GM18520 (cell line): ENCODE measurements around the gene FOXG1.

Source experiments
- ATAC-seq: cut with Tn5 transposase; IDR thresholded peaks from one replicate; pipeline ENCODE4 v1.9.1; 2021; ENCODE audit not compliant: unreplicated experiment

Gene FOXG1

DNA sequence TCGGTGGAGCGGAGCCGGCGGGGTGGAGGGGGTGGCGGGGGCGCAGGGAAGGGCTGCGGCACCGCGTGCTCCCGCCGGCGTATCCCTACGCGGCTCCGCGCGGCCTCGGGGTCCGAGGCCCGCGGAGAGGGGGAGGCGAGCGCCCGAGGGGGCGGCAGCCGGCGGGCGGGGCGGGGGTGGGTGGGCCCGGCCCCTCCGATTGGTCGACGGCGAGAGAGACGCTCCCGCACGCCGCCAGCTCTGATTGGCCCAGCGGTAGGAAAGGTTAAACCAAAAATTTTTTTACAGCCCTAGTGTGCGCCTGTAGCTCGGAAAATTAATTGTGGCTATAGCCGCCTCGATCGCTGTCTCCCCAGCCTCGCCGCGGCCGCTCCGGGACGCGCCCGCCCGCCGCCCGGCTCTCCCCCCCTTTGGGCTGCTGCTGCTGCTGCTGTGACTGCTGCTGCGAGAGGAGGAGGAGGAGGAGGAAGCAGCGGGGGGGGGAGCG lies at the start of gene FOXG1:
FOXG1 (plus strand) TSS at position 319 of the 487 bp plus-strand sequence. CDS start 493 bp downstream, outside the sequence.
- no peak for ATAC-seq

DNA sequence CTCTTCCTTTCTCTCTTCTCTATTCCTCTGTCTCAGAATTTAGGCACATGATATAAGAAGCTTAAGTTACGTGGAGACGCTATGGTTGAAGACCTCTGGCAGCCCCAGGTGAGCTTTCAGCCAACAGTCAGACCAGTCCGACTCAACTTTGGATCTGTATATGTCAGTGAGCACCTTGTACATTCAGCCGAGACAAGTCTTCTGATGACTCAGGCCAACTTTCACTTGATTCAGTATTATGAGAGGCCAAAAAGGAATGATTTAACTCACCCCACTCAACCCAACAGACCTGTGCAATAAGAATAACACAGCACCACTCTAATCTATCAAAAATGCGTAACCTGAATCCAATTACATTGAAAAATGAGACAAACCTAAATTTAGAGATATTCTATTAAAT lies 47.5 kb upstream of the FOXG1 start:
- no peak for ATAC-seq

DNA sequence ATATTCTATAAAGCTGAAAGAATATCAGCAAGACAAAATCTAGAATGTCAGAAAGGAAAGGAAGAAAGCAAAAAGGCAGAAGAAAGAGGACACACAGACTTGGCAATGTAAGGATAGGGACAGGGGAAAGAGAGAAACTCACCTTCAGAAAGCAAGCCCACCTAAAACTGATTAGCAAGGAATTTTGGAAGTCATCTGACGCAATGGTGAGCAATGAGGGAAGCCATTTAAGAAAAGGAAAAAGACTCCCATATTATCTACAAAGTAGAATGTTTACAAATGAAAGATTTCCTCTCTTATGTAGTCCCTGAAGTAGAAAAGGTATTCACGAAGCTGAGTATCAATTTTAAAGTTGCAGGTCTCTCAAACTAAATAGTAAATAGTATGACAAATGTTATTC lies 35.2 kb upstream of the FOXG1 start:
- no peak for ATAC-seq

DNA sequence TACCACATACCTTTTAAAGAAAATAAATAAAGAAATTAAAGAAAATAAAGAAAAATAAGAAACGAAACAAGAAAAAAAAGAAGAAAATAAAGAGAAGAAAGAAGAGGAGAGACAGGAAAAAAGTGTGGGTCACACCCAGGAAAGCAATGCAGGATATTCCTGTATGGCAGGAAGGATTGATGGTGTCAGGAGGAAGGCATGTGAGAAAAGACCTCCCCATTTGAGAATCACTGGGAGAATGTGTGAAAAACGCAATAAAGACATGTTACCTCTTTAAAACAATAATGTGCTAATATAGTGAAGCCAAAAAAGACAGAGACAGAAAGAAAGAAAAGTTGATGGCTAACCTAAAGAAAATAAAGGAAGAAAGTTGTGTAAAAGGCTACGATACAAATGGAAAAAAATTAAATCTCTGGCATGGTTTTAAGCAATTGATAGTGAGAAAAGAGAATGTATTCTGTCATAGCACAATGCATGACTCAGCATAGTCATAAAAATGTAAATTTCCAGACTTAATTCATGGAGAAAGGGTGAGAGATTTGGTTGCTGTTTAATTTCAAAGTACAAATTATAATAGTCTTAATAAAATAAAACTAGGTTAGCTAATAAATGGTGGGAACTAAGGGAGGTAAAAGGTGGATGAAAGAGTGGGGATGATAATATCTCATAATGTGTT lies 24.3 kb upstream of the FOXG1 start:
- ATAC-seq, result no peak

DNA sequence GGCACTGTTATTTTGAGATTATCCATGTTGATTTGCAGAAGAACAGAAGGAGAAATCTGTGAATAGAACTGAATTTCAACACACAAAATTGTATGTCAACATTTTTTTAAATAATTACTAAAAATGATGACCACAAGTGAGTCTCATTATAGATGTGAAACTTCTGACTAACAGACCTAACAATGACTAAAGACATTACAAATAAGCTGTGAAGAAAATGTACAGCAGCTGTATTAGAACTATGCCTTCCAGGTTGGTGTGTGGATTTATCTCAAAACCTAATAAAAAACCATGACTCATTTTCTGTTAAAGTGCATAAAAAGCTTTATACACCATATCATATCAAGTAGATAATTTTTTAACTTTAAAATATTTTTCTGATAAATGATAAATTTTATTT lies 22.5 kb upstream of the FOXG1 start:
- no peak for ATAC-seq

DNA sequence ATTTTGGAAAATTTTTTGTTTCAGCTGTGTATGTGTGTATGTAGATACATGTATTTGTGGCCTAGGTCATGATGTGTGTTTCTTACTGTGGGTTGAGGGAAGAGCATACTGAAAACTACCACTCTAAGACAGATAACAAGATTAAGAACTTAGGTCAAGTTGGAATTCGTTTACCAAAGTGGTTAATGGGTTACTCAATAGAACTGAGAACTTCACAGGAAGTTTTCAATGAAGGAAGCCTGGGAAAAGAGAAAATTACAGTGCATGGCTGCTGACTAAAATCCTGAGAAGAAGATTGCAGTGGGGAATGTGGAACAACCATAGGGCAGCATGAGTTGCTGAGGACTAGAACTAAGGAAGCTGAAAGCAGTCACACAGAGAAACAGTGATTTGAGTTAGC lies 21.4 kb upstream of the FOXG1 start:
- no peak for ATAC-seq

DNA sequence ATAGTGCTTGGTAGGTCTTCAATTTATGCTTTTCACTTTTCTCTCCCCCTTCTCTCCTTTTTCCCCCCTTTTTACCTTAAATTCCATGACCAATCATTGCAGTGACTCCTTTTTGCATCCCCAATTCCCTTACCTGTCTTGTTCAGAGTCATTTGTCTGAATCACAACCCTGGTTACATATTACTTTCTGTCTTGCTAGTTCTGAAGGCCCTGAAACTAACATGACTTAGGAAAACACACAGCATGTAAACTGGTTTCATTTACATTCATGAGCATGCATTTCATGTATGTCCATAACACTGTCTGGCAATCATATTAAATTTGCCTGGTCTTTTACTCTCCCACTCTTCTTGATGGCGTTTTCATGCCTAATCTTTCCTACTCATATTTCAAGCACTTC lies 20.3 kb upstream of the FOXG1 start:
- no peak for ATAC-seq

DNA sequence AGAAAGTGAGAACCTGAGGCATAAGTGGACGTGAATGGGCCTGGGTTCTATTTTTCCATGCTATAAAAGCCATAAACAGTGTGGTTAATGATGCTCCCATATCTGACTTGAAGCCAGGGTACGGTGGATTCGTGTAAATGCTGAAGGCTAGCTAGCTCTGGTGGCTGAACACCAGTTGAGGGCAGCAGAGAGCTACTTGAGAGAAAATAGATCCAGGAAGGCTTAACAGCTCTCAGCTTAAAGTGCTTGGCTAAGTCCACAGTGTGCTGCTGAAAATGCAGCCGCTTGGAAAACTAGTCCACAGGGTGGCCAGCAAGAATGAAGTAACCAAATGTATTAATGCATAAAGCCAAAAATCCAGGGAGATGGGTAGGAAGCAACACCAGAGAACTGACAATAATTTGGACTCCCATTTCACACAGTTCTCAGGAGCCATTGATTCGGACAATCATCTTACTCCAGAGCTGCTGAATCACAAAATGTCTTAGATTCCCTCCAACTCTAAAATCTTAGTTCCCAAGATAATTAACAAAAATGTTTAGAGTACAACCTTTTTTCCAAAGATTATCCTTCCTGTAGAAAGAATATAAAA lies 15.0 kb upstream of the FOXG1 start:
- ATAC-seq, result peak; percentile 67

DNA sequence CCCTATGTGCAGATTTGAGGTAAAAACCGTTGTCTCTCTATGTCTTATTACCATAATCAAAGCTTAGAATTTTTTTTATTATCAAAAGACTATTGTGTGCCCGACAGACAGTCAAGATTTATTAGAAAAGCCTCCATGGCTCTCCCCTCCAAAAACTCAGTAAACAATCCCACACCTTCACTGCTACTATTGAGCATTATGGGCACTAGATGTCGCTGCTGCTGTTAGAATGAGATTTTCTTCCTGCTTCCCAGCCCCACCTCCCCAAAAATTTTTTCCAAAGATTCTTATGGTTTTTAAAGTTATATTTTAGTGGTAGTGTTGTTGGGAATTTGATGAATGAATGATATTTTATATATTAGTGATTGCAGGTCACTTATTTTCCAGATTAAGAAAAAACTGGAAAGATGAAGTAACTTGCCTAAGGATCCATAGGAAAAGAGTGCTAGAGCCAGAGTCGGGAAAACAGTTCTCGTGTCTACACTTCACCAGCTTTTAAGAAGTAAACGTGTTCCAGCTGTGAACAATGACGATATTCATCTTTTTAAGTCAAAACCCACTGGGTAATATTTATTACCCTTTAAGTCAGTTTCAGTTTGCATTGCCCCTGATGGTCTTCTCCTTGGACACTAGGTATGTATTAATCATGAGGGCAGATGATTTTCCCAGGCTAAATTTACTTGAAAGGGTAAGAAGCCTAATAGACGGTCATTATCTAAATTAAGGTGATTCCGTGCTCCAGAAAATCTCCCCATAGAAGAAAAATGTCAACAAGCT lies 12.2 kb upstream of the FOXG1 start:
- no peak for ATAC-seq

DNA sequence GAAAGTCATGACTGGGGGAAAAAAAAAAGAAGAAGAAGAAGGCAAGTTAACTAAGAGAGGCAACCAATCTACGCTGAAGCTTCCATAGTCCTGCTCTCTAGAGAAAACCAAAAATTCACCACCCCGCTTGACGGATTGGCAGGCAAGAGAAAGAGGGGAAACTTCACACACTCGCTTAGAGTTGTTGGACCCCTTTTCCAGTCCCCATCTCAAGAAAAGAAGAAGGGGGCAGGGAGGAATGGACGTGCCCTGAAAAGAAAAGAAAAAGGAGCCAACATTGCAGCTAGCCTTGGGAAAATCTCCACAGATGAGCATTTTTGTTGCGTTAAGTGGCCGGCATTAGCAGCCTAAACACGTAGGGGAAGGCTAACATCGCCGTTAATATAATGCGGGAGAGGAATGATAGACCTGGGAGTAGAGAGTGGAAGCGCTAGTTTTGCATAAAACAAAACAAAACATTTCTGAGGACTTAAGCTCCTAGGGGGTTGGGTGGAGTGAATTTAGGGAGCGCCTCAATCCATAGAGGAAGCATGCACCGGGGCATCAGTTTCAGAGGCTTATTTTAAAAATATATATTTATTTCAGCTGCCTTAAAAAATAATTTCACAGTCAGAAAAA lies 11.3 kb upstream of the FOXG1 start:
- ATAC-seq, result no peak

DNA sequence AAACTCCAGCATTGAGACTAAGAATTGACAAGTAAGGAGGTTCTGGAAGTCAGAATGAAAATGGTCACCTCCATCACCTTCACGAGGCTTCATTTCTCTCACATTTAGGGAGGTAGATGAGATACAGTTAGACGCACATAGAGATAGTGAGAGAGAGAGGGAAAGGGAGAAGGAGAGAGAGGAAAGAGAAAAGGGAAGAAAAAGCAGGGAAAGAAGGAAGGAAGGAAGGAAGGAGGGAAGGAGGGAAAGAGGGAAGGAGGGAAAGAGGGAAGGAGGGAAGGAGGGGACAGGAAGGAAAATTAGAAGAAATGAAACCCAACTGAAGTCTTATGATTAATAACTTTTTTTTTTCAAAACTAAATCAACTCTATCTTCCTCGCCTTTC lies 10.7 kb upstream of the FOXG1 start:
- no peak for ATAC-seq

DNA sequence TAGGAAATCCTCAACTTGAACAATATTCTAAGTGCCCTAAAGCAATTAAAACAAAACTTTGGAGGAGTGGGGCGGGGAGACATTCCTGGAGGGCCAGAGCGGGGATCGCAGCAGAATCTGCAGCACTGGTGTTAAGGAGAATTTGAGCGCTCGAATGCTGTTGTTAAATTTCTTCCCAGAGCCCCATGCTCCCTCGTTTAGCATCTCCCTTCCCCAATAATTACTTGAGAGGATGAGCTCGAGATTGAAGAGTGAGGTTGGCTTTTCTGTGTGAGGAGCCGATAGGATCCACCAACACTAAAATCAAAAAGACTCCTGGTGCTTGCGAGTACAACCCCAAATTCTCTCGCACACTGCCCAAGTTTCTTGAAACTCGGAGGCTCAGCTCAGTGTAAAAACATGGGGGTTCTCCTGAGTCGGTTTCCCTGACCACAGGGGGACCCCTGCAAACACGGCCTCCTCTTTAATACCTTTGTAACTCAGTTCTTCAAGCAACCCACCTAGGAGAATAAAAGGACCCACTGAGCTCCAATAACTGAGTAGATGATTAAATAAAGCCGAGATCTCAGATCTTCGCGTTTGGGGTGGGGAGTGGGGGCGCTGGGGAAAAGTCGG lies 10.2 kb upstream of the FOXG1 start:
- no peak for ATAC-seq

DNA sequence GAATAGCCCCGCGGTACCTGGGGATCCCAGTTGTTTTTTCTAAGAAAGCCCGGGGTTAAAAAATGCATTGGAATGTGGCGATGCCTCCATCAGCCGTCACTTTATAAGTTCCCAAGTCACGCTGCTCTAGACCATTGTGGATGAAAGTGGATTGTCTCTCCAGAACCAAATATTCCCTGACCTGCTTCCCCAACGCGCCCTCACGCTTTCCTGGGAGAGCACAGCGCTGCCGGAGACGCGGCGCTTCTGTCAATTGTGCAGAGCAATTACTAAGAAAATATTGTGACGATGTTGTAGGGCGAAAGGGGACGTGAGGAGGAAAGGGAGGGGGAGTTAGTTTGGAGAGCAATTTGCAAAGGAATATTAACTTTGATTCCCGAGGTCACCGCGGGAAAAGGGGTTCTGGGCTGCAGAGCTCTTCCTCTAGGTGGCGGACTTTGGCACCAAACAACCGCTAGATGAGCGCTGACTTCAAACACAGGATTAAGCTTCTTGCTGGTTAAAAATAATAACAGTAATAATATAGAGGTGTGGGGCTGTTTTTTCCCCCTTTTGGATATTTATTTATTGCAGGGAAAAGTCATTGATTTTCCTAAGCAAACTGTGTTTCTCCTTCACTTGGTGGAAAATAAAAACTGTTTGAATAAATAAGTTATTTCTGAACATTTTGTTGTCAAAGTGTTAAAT lies 9.6 kb upstream of the FOXG1 start:
- ATAC-seq, result no peak

DNA sequence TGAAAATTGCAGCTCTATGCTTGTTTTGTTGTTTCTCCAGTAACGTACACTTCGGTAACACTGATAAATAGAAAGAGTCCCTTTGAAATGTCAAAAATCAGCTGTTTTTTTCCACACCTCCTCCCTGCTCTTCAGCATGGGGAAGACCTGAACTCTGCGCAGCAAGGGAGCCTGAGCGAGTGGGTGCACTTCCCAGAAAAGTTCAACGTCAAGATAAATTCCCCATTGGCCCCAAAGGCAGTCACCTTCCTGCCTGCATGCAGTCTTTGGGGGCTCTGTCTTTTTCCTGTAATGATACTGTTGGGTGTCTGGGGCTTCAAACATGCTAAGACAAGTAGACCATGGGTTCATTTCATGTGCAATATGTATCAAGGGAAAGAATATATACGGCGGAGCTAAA lies 8.8 kb upstream of the FOXG1 start:
- ATAC-seq, result no peak

DNA sequence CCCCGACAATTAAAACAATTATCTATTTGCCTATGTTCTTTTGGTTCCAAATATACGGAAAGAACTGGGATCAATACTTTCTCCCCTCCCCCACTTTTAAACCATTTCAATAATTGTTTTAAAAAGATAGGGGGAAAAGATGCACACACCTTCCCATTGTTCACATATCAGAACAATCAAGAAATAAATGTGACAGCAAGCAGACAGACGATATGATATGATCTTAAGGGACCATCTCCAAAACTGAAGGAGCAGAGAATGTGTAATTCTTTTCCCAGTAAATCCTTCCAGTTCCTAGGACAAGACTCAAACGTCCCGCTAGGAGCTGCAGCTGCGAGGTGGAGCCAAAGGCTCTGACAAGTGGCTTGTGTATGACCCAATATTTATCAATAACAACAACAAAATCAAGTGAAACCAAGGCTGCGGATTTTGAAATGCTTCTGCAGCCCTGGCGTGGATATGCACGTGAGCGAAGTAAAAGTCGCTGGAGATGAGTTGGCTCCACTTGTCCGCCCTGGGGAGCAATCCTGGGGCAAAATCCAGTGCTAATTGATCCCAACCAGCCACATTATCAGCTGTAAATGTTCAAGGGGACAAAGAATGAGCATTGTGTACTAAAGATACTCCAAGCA lies 8.2 kb upstream of the FOXG1 start:
- ATAC-seq, result no peak

DNA sequence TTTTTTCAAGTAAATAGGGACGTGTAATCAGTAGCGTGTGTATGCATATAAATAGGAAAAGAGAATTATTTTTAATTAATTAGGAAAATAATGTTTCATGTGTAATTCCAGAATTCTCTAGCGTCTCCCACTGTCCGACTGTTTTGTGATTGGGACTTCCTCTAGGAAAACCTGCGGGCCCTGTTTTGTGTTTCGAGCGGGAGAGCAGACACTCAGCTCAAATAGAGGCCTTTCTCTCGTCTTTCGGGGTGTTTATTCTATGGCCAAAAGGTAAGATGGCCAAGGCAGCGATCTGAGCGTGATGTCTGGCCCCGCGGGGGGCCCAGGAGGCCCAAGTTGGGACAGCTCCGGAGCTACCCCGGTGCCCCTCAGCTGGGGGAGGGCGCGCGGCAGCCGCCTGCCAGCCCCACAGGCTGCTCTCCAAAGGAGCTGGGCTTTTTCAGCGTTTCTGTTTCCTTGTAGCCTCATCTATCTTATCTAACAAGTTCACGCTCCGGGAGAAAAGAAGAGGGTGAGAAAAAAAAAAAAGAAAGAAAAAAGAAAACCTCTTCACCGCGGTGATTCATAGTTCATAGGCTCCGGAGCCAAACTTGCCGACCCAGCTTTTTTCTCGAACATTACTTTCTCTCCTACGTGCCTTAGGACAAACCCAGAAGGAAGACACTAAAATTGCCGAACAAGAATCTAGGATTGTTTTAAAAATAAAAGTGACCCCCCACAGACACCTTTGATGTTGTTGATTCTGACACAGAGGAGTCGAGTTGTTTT lies 7.5 kb upstream of the FOXG1 start:
- no peak for ATAC-seq

DNA sequence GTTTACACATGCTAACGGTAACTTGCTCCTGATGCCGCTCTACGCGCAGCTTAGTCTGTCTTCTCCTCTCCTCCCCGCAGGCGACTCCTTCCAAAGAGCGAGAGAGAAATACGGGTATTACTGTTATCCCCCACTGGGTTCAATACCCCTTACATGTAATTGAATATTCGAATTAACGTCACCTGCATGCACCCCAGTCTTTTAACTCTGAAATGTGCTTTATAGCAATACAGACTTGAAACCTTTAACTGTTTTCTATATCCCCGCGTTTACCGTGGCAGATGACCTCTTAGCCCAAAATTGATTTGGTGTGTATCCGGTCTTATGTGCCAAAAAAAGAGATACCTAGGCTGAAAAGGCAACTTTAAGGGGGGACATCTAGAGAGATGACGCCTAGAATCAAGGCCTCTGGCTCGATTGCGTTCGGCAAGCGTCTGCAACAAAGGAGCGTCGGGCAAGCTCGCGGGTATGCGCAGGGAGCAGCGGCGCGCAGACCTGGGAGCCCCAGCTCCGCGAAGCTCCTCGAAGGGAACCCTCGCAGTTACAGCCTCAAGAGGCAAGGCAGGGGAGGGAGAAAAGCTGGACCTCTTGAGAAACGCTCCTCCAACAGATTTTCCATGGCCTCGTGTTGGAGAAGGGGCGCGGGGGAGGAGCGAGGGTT lies 6.8 kb upstream of the FOXG1 start:
- ATAC-seq, result no peak

DNA sequence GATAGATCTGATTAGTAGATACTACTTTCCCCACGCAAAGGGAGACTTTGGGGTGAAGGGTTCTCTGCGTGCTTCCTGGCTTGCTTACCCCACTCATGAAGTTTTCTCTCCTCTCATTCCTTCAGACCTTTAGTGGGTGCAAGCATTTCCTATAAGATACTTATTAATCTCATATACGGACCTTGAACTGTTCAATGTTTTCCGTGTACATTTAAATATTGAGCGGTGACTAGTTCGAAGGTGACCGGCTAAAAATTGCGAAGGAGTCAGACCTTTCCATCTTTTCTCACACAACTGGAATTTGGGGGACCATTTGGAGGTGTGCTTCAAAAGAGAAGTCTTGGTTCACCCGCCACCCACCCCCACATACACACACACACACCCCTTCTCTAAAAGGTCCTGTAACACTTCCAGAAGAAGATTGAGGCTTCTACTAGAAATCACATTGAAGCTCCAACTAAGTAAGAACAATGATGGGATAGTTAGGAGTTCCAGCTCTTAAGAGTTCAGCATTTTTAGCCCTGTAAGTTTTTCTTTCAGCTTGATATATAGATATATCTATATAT lies 6.1 kb upstream of the FOXG1 start:
- ATAC-seq, result no peak
